AG04449 (cell line): Measurements from ENCODE around the gene MAML1.

Experiments
- CTCF ChIA-PET: fragments of 350-600 bp; formaldehyde crosslinking; extraction: SDS; loops from one replicate; lab custom pipeline; 2021; ENCODE audit warnings: antibody characterized with exemption; lab: Yijun Ruan, JAX
- POLR2A ChIA-PET: fragments of 400-600, 350-600 bp; formaldehyde crosslinking; extraction: SDS; loops from one replicate; lab custom pipeline; 2020; ENCODE audit warnings: antibody characterized with exemption, inconsistent platforms; lab: Yijun Ruan, JAX
- DNase-seq: peaks from one replicate; pipeline ENCODE4 v3.0.0-alpha.2; 2010; ENCODE audit warnings: low read depth, low spot score
- H3K4me3 ChIP-seq: 2 replicates; pipeline ENCODE4 v1.5.1; 2011; ENCODE audit warnings: low read depth, mild to moderate bottlenecking, control low read depth, low read length
- CTCF ChIP-seq: IDR thresholded peaks from one replicate; pipeline ENCODE4 v1.5.1; 2011; ENCODE audit warnings: mild to moderate bottlenecking, moderate library complexity, low read length, control low read depth, inconsistent platforms; ENCODE audit not compliant: insufficient read depth; ENCODE audit errors: missing control alignments

The MAML1 gene

GRCh38 chr5:179759581-179760551 is 27.2 kb downstream of the MAML1 start:
- TF ChIP-seq CTCF: no peak
- ChIA-PET POLR2A (no interaction called here), CTCF (no interaction called here)
- DNase-seq: no peak
- no peak overlapping the region for H3K4me3 ChIP-seq

DNA sequence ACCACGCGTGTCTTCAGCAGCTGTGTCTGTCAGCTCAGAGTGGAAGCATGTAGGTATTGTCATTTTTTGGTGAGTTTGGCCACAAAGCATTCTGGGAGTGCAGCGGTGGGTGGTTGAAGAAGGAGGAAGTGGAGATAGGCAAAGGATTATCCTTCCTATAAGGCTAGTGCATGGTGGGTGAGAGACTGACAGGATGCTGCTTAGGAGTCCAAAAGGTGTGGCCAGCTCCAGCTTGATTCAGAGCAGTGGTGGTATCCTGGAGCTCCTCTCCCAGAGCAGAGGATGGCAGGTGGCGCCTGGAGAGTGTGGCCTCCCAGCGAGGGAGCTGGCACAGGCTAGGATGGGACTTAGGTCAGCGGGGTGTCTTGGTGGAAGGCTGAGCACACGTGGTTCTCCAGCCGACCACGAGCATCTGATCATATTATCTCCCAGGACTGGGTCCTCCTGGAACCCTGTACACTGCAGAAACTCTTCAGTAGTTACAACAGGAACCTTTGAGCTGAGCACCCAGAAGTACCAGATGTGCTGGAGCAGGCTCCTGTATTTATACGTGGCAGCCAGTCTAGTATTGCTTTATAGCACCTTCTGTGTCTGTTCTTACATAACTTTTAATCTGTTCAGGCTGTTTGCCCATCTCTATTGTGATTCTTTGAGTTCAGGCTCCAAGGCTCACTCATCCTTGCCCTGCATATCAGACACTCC is 29.6 kb downstream of the MAML1 start:
- ChIA-PET CTCF (interaction anchor here (0.6 to 4.9 kb wide), 33 partner anchors 8 to 1212 kb away, joined by 3 to 42 read pairs (median 5); partner anchors contain the start of genes CBY3 and LTC4S), POLR2A (interaction anchor here (0.5 to 3.1 kb wide), 3 partner anchors 31 to 138 kb away, joined by 3 to 8 read pairs (median 3); partner anchors contain the start of genes HNRNPH1 and SQSTM1)
- no peak for DNase-seq
- no peak overlapping the region; the same call in 1 of the 2 replicates for H3K4me3 ChIP-seq
- TF ChIP-seq CTCF: no peak

DNA sequence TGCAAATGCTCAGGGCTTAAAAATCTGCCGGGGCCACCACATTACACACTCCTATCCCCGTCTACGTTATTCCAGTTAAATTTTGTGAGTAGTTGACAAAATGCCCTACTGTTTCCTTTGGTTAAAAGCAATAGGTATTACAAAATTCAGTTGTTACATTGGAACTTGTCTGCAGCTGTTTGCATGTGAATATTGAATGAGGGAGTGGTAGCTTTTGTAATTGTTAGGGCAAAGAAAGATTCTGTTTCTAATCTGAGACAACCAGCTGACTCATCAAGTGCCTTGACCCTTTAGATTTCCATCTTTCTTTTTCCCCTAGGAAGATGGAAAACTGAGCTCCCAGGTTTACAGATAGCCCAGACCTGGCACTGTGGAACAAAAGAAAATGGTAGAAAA is 30.2 kb downstream of the MAML1 start:
- ChIA-PET CTCF (interaction anchor here (0.6 to 4.9 kb wide), 31 partner anchors 9 to 1211 kb away, joined by 3 to 42 read pairs (median 7); partner anchors contain the start of genes CBY3 and LTC4S), POLR2A (interaction anchor here (0.5 to 3.1 kb wide), 3 partner anchors 32 to 139 kb away, joined by 3 to 8 read pairs (median 3); partner anchors contain the start of genes HNRNPH1 and SQSTM1)
- no peak for DNase-seq
- no peak for TF ChIP-seq CTCF
- H3K4me3 ChIP-seq: no peak overlapping the region

DNA sequence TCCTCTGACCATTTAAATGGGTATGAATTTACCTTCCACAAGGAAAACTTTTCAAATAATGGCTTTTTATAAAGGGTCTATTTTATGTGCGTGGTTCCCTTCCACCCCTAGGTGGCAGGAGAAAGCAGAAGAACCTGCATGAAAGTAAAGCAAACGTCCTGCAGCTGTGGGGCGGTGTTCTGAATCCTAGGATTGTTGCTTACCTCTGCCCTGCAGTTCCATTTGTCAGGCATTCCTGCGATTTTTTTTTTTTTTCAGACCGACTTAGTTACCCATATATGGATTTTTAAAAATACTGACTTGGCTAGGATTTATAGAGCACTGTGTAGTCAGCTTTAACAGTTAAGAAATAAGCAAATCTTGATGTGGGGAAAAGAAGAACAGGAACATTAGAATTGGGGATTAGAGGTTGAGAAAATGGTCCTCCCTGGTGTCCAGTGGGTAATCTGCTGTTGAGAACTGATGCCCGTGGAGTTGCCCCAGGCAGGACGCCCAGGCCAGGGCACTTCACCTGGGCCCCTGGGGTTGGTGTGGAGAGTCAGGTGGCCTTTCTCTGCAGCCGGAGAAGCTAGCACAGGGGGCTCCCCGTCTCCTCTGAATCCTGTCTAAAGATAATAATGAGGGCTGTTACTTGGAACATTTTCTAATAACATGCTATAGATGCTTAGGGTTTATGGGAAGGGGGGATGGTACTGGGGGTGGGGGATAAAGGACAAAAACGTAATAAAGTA is 30.8 kb downstream of the MAML1 start:
- no peak overlapping the region for H3K4me3 ChIP-seq
- peak; percentile 71 for TF ChIP-seq CTCF
- CTCF ChIA-PET: interaction anchor here (0.6 to 4.9 kb wide), 36 partner anchors 8 to 1210 kb away, joined by 3 to 42 read pairs (median 5); partner anchors contain the start of genes CBY3 and LTC4S
- DNase-seq: peak; percentile 51
- POLR2A ChIA-PET: interaction anchor here (3.1 kb wide), 1 partner anchor 57 kb away, joined by 8 read pairs; the partner anchor contains the start of gene SQSTM1

- TF ChIP-seq CTCF: no peak
- ChIA-PET POLR2A (interaction anchor here (0.5 to 3.1 kb wide), 2 partner anchors 26 to 56 kb away, joined by 3 to 8 read pairs; partner anchors contain the start of gene SQSTM1), CTCF (interaction anchor here (0.6 to 4.9 kb wide), 17 partner anchors 10 to 104 kb away, joined by 3 to 42 read pairs (median 7); no protein-coding TSS in a partner anchor)
- no peak overlapping the region for H3K4me3 ChIP-seq
- DNase-seq: no peak
These were observed 31.4 kb downstream of the MAML1 start for GRCh38 chr5:179764056-179764455.
